GM18907 (cell line): ENCODE results near the gene SPDYE2B.
"Not testable (repeated sequence)": the region's sequence is repeated elsewhere in the genome, so short reads cannot be mapped to it uniquely, and the experiment has no call there.

Experiments used
- ATAC-seq: cut with Tn5 transposase; IDR thresholded peaks from one replicate; pipeline ENCODE4 v1.9.1; 2021; ENCODE audit warnings: mild to moderate bottlenecking, moderate library complexity; ENCODE audit not compliant: unreplicated experiment

SPDYE2B gene

GRCh38 chr7:102638848-102639247 is 11.3 kb upstream of the SPDYE2B start:
- ATAC-seq: peak; percentile 8

GRCh38 chr7:102642691-102643090 is 7.4 kb upstream of the SPDYE2B start, which contains the start of gene UPK3BL1:
Gene UPK3BL1 (minus strand): TSS chr7:102642791. CDS start chr7:102642741, 50 bp downstream.
- not testable (repeated sequence) for ATAC-seq

GRCh38 chr7:102643404-102643803 is 6.7 kb upstream of the SPDYE2B start:
- ATAC-seq: not testable (repeated sequence)

GRCh38 chr7:102647813-102648212 is 2.3 kb upstream of the SPDYE2B start:
- not testable (repeated sequence) for ATAC-seq

- not testable (repeated sequence) for ATAC-seq
Measured at GRCh38 chr7:102664765-102665164, 14.6 kb downstream of the SPDYE2B start.

GRCh38 chr7:102666850-102667249 is 16.7 kb downstream of the SPDYE2B start:
- ATAC-seq: not testable (repeated sequence)

- not testable (repeated sequence) for ATAC-seq
Measured at GRCh38 chr7:102667523-102667922, 17.4 kb downstream of the SPDYE2B start.

- ATAC-seq: peak; percentile 80
Measured at GRCh38 chr7:102671166-102671955, 21.2 kb downstream of the SPDYE2B start, which contains the start of gene POLR2J2. Gene POLR2J2 (minus strand): TSS chr7:102671663. CDS start chr7:102671601, 62 bp downstream.

- peak; percentile 32 for ATAC-seq
Measured at GRCh38 chr7:102671956-102672307, 21.8 kb downstream of the SPDYE2B start.

- not testable (repeated sequence) for ATAC-seq
Measured at GRCh38 chr7:102673447-102674067, 23.4 kb downstream of the SPDYE2B start.

- ATAC-seq: not testable (repeated sequence)
Measured at GRCh38 chr7:102675545-102675944, 25.4 kb downstream of the SPDYE2B start.

GRCh38 chr7:102680780-102681179 is 30.7 kb downstream of the SPDYE2B start:
- ATAC-seq: not testable (repeated sequence)

GRCh38 chr7:102682560-102682959 is 32.4 kb downstream of the SPDYE2B start:
- not testable (repeated sequence) for ATAC-seq

GRCh38 chr7:102688299-102689036 is 38.3 kb downstream of the SPDYE2B start:
- ATAC-seq: peak; percentile 71

GRCh38 chr7:102689436-102690282 is 39.5 kb downstream of the SPDYE2B start:
- peak; percentile 59 for ATAC-seq

- not testable (repeated sequence) for ATAC-seq
Measured at GRCh38 chr7:102690602-102691001, 40.5 kb downstream of the SPDYE2B start.

- not testable (repeated sequence) for ATAC-seq
Measured at GRCh38 chr7:102694008-102694407, 43.9 kb downstream of the SPDYE2B start.

- peak; percentile 72 for ATAC-seq
Measured at GRCh38 chr7:102695033-102695552, 45.0 kb downstream of the SPDYE2B start.

- ATAC-seq: not testable (repeated sequence)
Measured at GRCh38 chr7:102696009-102696408, 45.9 kb downstream of the SPDYE2B start.
